OCI-LY3 (cell line): ENCODE results near the gene IL18R1.

Experiments
- H2AFZ ChIP-seq: fragments of 200-600, 300-600 bp; shearing (Covaris generic); 2 replicates; pipeline ENCODE4 v1.6.0; 2014; ENCODE audit warnings: antibody characterized with exemption, low read depth, low read length
- H3K27ac ChIP-seq: fragments of 200-600, 300-600 bp; sonication (generic); 2 replicates; pipeline ENCODE4 v1.5.1; 2014; ENCODE audit warnings: mild to moderate bottlenecking, low read length, moderate library complexity, mixed read lengths
- H3K27me3 ChIP-seq: fragments of 200-600, 300-600 bp; sonication (generic); 2 replicates; pipeline ENCODE4 v1.6.1; 2014; ENCODE audit warnings: low read depth, low read length, mixed read lengths
- H3K36me3 ChIP-seq: fragments of 200-600, 300-600 bp; sonication (generic); replicated peaks from 2 replicates; pipeline ENCODE3; 2014; ENCODE audit warnings: low read depth, low read length, mixed read lengths
- H3K4me1 ChIP-seq: fragments of 300-600, 200-600 bp; sonication (generic); 2 replicates; pipeline ENCODE4 v1.6.1; 2014; ENCODE audit warnings: low read length, mixed read lengths
- H3K4me2 ChIP-seq: fragments of 200-600, 300-600 bp; sonication (generic); 2 replicates; pipeline ENCODE4 v1.6.1; 2014; ENCODE audit warnings: low read length, mixed read lengths
- H3K4me3 ChIP-seq: fragments of 300-600, 200-600 bp; sonication (generic); 2 replicates; pipeline ENCODE4 v1.5.1; 2014; ENCODE audit warnings: antibody characterized with exemption, mild to moderate bottlenecking, low read length, moderate library complexity
- H3K79me2 ChIP-seq: fragments of 300-600, 200-600 bp; shearing (Covaris generic); 2 replicates; pipeline ENCODE4 v1.6.1; 2014; ENCODE audit warnings: mild to moderate bottlenecking, low read length, mixed read lengths
- H3K9ac ChIP-seq: fragments of 300-600, 200-600 bp; shearing (Covaris generic); 2 replicates; pipeline ENCODE4 v1.6.0; 2014; ENCODE audit warnings: mild to moderate bottlenecking, low read length, moderate library complexity
- H3K9me3 ChIP-seq: fragments of 200-600, 300-600 bp; shearing (Covaris generic); 2 replicates; pipeline ENCODE4 v1.6.1; 2014; ENCODE audit warnings: low read length, mixed read lengths; ENCODE audit not compliant: insufficient read depth
- H4K20me1 ChIP-seq: fragments of 200-600, 300-600 bp; sonication (generic); 2 replicates; pipeline ENCODE4 v1.6.1; 2016; ENCODE audit warnings: low read length, mixed read lengths; ENCODE audit not compliant: insufficient read depth
- EZH2phosphoT487 ChIP-seq: fragments of 200-600 bp; shearing (Covaris generic); IDR thresholded peaks from 2 replicates; pipeline ENCODE4 v1.6.1; 2018; ENCODE audit warnings: antibody characterized with exemption, mixed run types, low read depth
- TF ChIP-seq, protein P1 (sequence below): fragments of 200-600, 300-600 bp; sonication (generic); IDR thresholded peaks from 2 replicates; pipeline ENCODE4 v1.5.1; 2014; ENCODE audit warnings: antibody characterized with exemption, low read length, low read depth

The IL18R1 gene

DNA sequence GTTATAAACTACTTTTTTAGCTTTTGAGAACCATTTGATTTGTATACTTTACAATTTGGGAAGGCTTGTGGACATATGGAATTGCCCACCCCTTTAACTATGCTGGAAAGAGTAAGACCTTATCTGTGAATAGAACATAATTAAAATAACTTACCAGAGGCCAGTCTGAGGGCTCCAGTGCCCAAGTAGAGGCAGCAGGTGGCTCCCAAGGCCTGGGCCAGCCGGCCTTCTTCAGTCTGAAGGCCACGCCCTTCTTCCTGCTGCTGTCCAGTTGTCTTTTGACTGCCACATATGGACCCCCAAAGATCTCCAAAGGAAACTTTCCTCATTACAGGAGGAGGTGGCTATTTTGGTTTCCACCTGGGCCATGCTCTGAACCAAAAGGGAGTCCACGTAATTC is 55.4 kb downstream of the IL18R1 start:
- TF ChIP-seq, protein P1, sequence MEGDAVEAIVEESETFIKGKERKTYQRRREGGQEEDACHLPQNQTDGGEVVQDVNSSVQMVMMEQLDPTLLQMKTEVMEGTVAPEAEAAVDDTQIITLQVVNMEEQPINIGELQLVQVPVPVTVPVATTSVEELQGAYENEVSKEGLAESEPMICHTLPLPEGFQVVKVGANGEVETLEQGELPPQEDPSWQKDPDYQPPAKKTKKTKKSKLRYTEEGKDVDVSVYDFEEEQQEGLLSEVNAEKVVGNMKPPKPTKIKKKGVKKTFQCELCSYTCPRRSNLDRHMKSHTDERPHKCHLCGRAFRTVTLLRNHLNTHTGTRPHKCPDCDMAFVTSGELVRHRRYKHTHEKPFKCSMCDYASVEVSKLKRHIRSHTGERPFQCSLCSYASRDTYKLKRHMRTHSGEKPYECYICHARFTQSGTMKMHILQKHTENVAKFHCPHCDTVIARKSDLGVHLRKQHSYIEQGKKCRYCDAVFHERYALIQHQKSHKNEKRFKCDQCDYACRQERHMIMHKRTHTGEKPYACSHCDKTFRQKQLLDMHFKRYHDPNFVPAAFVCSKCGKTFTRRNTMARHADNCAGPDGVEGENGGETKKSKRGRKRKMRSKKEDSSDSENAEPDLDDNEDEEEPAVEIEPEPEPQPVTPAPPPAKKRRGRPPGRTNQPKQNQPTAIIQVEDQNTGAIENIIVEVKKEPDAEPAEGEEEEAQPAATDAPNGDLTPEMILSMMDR: no peak
- no peak for TF ChIP-seq EZH2phosphoT487
- Histone ChIP-seq H3K4me1 (no peaks in the 10 kb centered on the region), H3K9me3 (peaks cover 24% of the 10 kb centered on the region), H3K4me2 (no peak overlapping the region), H3K4me3 (no peak overlapping the region), H3K9ac (no peak overlapping the region), H2AFZ (no peak overlapping the region), H3K27me3 (no peaks in the 10 kb centered on the region), H3K79me2 (no peaks in the 10 kb centered on the region), H3K36me3 (peaks cover 2% of the 10 kb centered on the region), H3K27ac (no peak overlapping the region), H4K20me1 (no peaks in the 10 kb centered on the region)

DNA sequence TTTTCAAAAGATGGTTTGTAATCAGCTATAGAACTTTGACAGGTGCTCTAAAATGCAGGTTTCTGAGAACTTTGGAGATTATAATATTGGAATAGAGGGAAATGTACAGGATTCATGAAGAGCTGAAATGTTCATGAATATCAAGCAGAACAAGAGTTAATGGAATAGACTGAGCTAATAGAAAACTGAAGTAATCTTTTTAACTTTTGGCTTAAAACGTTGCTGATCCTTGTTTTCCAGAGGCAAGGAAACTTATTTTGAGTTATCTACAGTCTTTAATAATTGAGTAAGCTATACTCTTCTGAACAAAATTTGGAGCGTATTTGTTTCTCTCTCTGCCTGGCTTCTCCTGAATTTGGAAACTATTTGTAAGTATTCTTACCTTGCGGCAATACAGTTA is 56.6 kb downstream of the IL18R1 start:
- no peak overlapping the region for H3K4me2 ChIP-seq
- H3K27ac ChIP-seq: no peak overlapping the region
- H3K79me2 ChIP-seq: no peaks in the 10 kb centered on the region
- H3K9me3 ChIP-seq: peaks cover 24% of the 10 kb centered on the region
- H2AFZ ChIP-seq: no peak overlapping the region
- H4K20me1 ChIP-seq: no peaks in the 10 kb centered on the region
- peaks cover 2% of the 10 kb centered on the region for H3K36me3 ChIP-seq
- H3K9ac ChIP-seq: no peak overlapping the region
- no peak for TF ChIP-seq EZH2phosphoT487
- TF ChIP-seq, protein P1: no peak
- no peaks in the 10 kb centered on the region for H3K27me3 ChIP-seq
- no peak overlapping the region for H3K4me3 ChIP-seq
- H3K4me1 ChIP-seq: no peaks in the 10 kb centered on the region

DNA sequence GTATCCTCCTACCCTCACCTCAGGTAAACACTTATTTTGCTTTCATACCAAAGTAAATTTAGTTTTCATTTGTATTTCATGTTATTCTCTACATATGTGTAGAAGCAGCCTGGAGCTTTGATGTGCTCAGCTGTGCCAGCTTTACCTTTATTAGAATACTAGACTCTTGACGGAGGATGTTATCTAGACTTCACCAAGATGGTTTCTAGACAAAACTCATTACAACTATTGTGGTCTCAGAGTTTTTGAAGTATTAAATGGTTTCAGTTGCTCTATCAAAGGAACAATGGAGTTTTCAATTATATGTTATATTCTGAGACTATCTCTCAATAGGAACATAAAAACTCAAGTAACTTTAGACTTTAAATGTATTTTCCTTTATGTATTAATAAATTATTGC is 62.4 kb downstream of the IL18R1 start:
- H3K4me1 ChIP-seq: peaks cover 32% of the 10 kb centered on the region
- no peaks in the 10 kb centered on the region for H4K20me1 ChIP-seq
- H3K9ac ChIP-seq: no peak overlapping the region
- H3K36me3 ChIP-seq: peaks cover 2% of the 10 kb centered on the region
- H3K9me3 ChIP-seq: peaks cover 5% of the 10 kb centered on the region
- no peak overlapping the region for H3K4me3 ChIP-seq
- peak overlapping the region; percentile 21; the same call in 1 of the 2 replicates for H3K27ac ChIP-seq
- H3K4me2 ChIP-seq: peak overlapping the region; percentile 46
- H3K79me2 ChIP-seq: no peaks in the 10 kb centered on the region
- TF ChIP-seq, protein P1: no peak
- no peak for TF ChIP-seq EZH2phosphoT487
- H2AFZ ChIP-seq: no peak overlapping the region
- H3K27me3 ChIP-seq: no peaks in the 10 kb centered on the region

DNA sequence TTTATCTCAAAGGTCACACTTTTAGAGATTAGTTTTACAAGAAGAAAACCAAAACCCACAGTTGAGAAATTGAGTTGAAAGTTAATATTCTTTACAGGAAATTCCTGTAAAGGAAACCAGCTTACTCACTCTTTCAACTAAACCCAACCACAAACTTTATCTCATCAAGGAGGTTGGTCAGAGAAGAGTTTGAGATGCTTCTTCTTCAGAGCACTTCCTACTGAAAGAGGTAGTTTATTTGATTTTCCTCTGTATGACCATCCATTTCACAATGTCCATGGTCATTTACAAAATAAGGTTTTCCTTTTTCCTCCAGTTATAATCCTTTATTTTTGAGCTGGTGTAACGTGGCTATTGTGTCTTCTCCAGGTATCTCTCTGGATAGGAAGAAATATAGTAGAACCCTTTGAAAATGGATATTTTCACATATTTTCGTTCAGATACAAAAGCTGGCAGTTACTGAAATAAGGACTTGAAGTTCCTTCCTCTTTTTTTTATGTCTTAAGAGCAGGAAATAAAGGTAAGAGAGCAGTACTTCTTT is 62.9 kb downstream of the IL18R1 start:
- H3K27ac ChIP-seq: peak overlapping the region; percentile 21; the same call in 1 of the 2 replicates
- H3K9ac ChIP-seq: no peak overlapping the region
- H3K4me3 ChIP-seq: no peak overlapping the region
- no peak overlapping the region for H2AFZ ChIP-seq
- peaks cover under 1% of the 10 kb centered on the region for H3K9me3 ChIP-seq
- no peaks in the 10 kb centered on the region for H3K27me3 ChIP-seq
- H3K79me2 ChIP-seq: no peaks in the 10 kb centered on the region
- H4K20me1 ChIP-seq: no peaks in the 10 kb centered on the region
- peaks cover 2% of the 10 kb centered on the region for H3K36me3 ChIP-seq
- peak overlapping the region; percentile 46 for H3K4me2 ChIP-seq
- no peak for TF ChIP-seq EZH2phosphoT487
- TF ChIP-seq, protein P1: no peak
- H3K4me1 ChIP-seq: peaks cover 37% of the 10 kb centered on the region
